Amniotic stem cell (primary cell): ENCODE results near the gene THOC3.
"Not testable (repeated sequence)": the region's sequence is repeated elsewhere in the genome, so short reads cannot be mapped to it uniquely, and the experiment has no call there.

Experiments used
- DNase-seq: peaks from one replicate; lab custom pipeline; 2025; lab: John Stamatoyannopoulos, UW

Gene THOC3, protein sequence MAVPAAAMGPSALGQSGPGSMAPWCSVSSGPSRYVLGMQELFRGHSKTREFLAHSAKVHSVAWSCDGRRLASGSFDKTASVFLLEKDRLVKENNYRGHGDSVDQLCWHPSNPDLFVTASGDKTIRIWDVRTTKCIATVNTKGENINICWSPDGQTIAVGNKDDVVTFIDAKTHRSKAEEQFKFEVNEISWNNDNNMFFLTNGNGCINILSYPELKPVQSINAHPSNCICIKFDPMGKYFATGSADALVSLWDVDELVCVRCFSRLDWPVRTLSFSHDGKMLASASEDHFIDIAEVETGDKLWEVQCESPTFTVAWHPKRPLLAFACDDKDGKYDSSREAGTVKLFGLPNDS

GRCh38 chr5:175967471-175968372 lies at the start of gene THOC3:
TSS of gene THOC3 (minus strand) at chr5:175968315. CDS start at chr5:175968208, 107 bp downstream.
- not testable (repeated sequence) for DNase-seq

DNA sequence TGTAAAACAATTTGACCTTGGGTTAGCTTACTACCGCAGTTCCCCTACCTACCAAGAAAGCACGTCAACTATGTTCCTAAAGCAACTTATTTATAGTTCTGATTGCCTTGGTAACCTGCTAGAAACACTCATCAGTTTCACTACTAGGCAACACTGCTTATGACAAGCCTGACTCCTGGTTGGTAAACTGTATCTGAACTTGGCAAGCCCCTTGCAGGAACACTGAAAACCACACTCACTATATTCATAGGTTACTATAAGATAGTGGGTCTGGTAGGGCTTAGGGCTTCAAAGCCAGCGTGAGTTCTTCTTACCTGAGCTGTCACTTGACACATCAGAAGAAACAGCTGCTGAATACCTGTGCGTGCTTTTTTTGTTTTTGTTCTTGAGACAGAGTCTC lies 49.2 kb upstream of the THOC3 start:
- DNase-seq = not testable (repeated sequence)

DNA sequence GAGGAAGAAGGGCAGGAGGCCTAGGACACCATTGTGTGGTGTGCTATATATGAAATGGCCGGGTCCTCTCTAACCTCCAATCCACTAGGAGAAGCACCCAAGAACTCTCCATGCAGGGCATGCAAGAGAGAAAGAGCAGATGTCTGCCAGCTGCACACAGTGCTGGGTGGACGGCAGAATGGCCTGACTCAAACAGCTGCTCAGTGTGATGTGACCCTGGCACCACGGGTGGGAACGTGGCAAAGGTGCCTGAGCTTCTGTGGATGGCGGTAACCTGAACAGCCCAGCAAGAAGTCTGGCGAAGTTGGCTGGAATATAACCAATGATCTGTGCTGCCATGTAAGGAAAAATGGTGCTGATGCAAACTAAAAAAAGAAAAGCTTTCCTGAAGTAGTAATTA lies 46.2 kb upstream of the THOC3 start:
- not testable (repeated sequence) for DNase-seq

GRCh38 chr5:176011088-176011487 lies 43.0 kb upstream of the THOC3 start:
- DNase-seq = not testable (repeated sequence)

GRCh38 chr5:176010202-176010601 lies 42.1 kb upstream of the THOC3 start:
- DNase-seq = not testable (repeated sequence)

GRCh38 chr5:176007220-176007619 lies 39.1 kb upstream of the THOC3 start:
- not testable (repeated sequence) for DNase-seq

GRCh38 chr5:176006819-176007218 lies 38.7 kb upstream of the THOC3 start:
- not testable (repeated sequence) for DNase-seq

GRCh38 chr5:175997979-175998378 lies 29.9 kb upstream of the THOC3 start:
- DNase-seq = not testable (repeated sequence)

- not testable (repeated sequence) for DNase-seq
Observed at GRCh38 chr5:175997495-175997894, 29.4 kb upstream of the THOC3 start.

- not testable (repeated sequence) for DNase-seq
Observed at GRCh38 chr5:175996791-175997190, 28.7 kb upstream of the THOC3 start.

- DNase-seq = not testable (repeated sequence)
Observed at GRCh38 chr5:175995506-175995905, 27.4 kb upstream of the THOC3 start.

DNA sequence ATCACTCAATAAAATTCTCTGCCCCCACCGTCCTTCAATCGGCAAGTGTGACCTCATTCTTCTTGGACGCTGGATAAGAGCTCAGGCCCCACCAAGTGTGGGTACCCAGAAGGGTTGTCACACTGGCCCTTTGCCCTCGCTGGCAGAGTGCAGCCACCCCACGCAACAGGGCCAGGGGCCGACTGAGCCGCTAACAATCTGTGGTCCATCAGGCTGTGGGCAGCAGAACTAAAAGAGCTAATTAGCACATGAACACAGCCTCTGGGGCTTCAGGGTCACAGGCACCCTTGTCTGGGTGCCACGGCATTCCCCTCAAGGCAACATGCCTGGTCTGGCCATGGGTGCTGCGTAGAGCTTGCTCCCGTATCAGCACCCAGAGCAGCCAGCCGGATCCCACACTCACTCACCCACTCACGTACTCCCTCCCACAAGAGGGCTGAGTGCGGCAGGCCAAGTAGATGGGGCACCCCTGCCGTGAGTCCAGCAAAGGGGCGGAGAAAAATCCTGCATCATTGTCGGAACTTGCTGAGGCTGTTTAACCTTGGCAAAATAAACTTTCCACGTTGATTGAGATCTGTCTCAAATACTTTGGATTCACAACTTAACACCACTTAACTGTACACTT lies 11.4 kb upstream of the THOC3 start:
- DNase-seq = not testable (repeated sequence)

- DNase-seq = not testable (repeated sequence)
Observed at GRCh38 chr5:175968381-175968780, 266 bp upstream of the THOC3 start.

GRCh38 chr5:175962329-175962728 lies 5.8 kb downstream of the THOC3 start:
- DNase-seq = not testable (repeated sequence)

DNA sequence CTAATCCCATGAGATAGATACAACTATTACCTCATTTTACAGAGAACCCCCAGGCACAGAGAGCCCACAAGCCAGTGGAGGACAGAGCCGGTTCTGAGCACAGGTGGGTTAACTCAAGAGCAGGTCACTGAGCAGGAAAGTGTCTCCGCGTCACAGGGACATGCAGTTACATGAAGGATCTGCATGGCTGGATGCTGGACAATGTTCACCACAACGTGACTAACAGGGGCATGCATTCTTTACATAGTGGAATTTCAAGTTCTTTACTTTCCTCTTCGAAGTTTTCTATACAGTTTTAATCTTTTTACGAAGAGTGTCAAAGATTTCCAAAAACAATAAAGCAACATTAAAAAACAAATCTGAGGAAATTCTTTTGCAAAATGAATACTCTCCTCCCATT lies 7.9 kb downstream of the THOC3 start:
- DNase-seq = not testable (repeated sequence)

GRCh38 chr5:175958515-175958914 lies 9.6 kb downstream of the THOC3 start:
- not testable (repeated sequence) for DNase-seq

DNA sequence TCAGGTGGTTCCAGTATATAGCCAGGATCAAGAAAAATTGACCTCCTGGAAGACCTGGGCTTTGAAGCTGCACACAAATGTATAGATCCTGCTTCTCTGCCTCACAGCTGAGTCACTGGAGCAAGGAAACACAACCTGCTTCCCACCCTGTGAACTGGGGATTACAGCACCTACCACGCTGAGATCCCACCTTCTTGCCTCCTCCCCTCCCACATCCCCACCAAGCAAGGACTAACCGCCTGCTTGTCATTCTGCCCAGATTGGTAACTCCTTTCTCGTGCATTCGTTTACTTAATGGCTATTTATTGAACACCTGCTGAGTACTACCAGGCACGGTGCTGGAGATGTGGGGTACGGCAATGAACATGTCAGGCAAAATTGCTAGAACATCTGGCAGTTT lies 14.0 kb downstream of the THOC3 start:
- not testable (repeated sequence) for DNase-seq

DNA sequence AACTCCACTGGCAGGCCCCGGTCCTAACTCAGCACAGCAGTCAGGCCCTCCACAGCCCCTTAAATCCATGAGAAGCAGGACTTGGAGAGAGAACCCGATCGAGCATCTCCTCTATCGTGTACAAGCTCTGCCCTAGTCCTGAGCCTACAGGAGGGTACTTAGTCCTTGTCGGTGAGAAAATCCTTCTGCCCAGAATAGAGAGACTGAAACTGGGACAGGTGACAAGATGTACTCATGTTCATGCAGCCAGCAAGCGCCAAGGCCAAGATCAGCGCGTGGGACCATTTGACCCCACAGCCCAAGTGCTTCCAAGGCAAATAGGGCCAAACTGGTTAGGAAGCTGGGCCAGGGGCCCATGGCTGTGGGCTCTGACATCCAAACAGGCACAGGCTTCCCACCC lies 15.3 kb downstream of the THOC3 start:
- not testable (repeated sequence) for DNase-seq

DNA sequence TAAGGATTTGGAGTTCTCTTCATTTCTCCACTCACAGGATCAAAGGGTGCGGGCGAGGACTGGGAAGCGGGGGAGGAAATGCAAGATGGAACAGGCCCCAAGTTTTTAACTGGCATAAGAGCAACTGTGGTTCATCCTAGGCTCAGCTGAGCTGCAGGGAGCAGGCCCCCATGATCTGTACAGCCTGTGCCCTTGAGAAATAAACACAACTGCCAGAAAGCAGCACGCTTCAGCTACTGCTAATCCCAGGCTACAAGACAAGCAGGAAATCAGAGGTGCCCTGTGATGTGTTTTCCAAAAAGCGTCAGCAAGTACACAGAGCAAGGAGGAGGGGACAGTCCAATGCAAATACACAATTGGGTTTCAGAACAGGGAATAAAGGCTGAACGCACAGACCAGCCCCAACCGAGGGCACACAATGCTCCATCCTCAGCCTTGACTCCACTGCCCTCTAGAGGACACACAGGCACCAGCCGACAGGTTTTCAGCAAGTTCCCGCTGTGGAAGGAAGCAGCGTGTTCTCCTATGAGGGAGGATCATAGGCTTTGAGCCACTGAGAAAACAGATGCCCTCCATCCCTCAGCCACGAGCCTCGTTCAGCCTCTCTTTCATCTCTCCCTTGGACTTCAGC lies 16.7 kb downstream of the THOC3 start:
- DNase-seq = not testable (repeated sequence)

GRCh38 chr5:175948329-175949108 lies 19.6 kb downstream of the THOC3 start:
- DNase-seq = not testable (repeated sequence)

- DNase-seq = not testable (repeated sequence)
Observed at GRCh38 chr5:175943253-175943652, 24.9 kb downstream of the THOC3 start.
